HL-60 (cell line): ENCODE results near the gene DNAH10.

ENCODE experiments used
- CTCF ChIP-seq: IDR thresholded peaks from one replicate; pipeline ENCODE4 v1.5.1; 2011; ENCODE audit warnings: low read length, control low read depth, inconsistent platforms; ENCODE audit not compliant: insufficient read depth
- GABPA ChIP-seq: IDR thresholded peaks from 2 replicates; pipeline ENCODE4 v1.6.1; 2012; ENCODE audit warnings: low read depth
- POLR2AphosphoS5 ChIP-seq: IDR thresholded peaks from 2 replicates; pipeline ENCODE4 v1.6.1; 2012; ENCODE audit warnings: low read depth
- REST ChIP-seq: IDR thresholded peaks from 2 replicates; pipeline ENCODE4 v1.6.1; 2012; ENCODE audit warnings: low read depth; ENCODE audit not compliant: insufficient replicate concordance
- SPI1 ChIP-seq: IDR thresholded peaks from 2 replicates; pipeline ENCODE4 v1.6.1; 2012; ENCODE audit warnings: low read depth, mild to moderate bottlenecking, borderline replicate concordance

- TF ChIP-seq CTCF (no peak), GABPA (no peak), POLR2AphosphoS5 (no peak), REST (no peak), SPI1 (no peak)
Measured at GRCh38 chr12:123799227-123799626, 37.1 kb downstream of the DNAH10 start.
